Motor neuron (in vitro differentiated cells): ENCODE data around the gene DAPK3. TPM values are rescaled to one million over a fixed set of nuclear protein-coding genes. Genes with fewer than 3 reads are reported as not detected.
A peak's percentile ranks its signal among the peaks of the same experiment; 100 is the strongest.
"Not testable (repeated sequence)": the region's sequence is repeated elsewhere in the genome, so short reads cannot be mapped to it uniquely, and the experiment has no call there.

Source experiments
- ATAC-seq, 8 experiments: fragments of 200-7000 bp; cut with Tn5 transposase; replicated peaks in 6 of 8; 2 replicates each; pipeline ENCODE4 v1.8.0; 2021; ENCODE audit warnings: mild to moderate bottlenecking in 8 of 8, moderate library complexity in 8 of 8
- H3K27ac ChIP-seq, 2 donors: fragments of 250-450 bp; sonication (Bioruptor Pico); 2 replicates each; pipeline ENCODE4 v1.9.0; 2021; ENCODE audit warnings: antibody characterized with exemption in 2 of 2, mild to moderate bottlenecking in 2 of 2, moderate library complexity in 1 of 2
- H3K4me1 ChIP-seq, 2 donors: fragments of 250-450 bp; sonication (Bioruptor Pico); replicated peaks in 1 of 2; 2 replicates each; pipeline ENCODE4 v1.6.1; 2021; ENCODE audit warnings: antibody characterized with exemption in 2 of 2, mild to moderate bottlenecking in 2 of 2, moderate library complexity in 1 of 2
- H3K4me3 ChIP-seq, 5 donors: fragments of 250-450 bp; sonication (Bioruptor Pico); 2 replicates each; pipeline ENCODE4 v1.9.0; 2021; ENCODE audit warnings: antibody characterized with exemption in 5 of 5, mild to moderate bottlenecking in 5 of 5, moderate library complexity in 4 of 5
- WGBS, 10 experiments: fragments of 450-650 bp; shearing (Covaris generic); methylation state at CpG; one replicate each; pipeline ENCODE4 v1.0.0; 2022; 5-methylcytosine and 5-hydroxymethylcytosine counted together
- in situ Hi-C, 9 experiments: fragments of 400-800 bp; cut with MboI; loops; one replicate each; pipeline ENCODE4 v1.15.0; 2021; ENCODE audit warnings: low sequenced_read_pairs in 9 of 9, low pct_unique_long_range_greater_than_20kb in 2 of 9; ENCODE audit not compliant: unreplicated experiment in 9 of 9
- total RNA-seq, 8 experiments: library from RNA; unstranded; fragments of 300-600 nt; gene quantifications; 2 replicates each; pipeline versions ENCODE4 v1.2.3 to v1.2.4, GENCODE V29; 2022

Gene DAPK3
- total RNA-seq, 8 experiments from 2014 or later, result 42.4 to 63.4 (median 50.8) TPM

DNA sequence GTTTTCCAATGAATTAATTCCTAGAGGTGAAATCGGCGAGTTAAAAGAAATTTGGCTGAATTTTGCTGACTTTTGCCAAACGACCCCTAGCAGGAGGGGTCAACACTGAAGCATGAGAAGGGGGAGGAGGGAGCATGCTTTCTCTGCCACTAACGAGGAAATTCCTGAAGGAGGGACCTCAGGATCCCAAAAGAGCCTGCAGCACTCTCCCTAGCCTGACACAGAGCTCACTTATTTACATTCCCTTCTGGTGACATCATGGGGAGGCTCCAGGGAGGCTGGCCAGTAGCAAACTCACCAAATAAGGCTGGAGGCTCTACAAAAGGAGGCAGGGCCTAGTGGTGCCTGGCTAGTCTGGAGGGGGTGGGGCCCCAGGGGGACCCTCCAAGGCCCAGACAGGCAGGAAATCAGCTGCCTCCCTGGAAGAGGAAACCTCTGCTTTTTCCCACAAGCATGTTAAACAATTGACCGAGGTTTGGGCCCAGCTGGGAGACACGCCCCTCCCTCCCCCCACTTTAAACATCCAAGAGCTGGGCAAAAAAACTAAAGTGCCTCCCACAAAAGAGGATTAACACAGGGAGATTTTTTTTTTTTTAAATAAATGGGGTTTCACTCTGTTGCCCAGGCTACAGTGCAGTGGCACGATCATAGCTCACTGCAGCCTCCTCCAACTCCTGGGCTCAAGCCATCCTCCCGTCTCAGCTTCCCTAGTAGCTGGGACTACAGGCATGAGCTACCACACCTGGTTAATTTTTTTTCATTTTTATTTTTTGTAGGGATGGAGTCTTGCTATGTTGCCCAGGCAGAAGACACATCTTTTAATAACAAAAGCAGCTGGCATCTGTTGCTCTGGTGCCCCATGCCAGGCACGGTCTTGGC, 2.1 kb downstream of the DAPK3 start:
- peak overlapping the region; percentile 81 to 95 (median 86) for H3K4me3 ChIP-seq
- ATAC-seq, result peak; percentile 41 to 62 (median 54)
- H3K4me1 ChIP-seq, result peaks cover 18 to 21% of the 10 kb centered on the region in 2 donors
- peak overlapping the region; percentile 75 to 94 for H3K27ac ChIP-seq
- in situ Hi-C loops, result no loop called here
- WGBS, 10 experiments, result 0 to 66% (median 18%) methylated on average over 1 to 5 of the region's 9 CpGs; no CpG with 5 or more reads in 4 of the 10 experiments

DNA sequence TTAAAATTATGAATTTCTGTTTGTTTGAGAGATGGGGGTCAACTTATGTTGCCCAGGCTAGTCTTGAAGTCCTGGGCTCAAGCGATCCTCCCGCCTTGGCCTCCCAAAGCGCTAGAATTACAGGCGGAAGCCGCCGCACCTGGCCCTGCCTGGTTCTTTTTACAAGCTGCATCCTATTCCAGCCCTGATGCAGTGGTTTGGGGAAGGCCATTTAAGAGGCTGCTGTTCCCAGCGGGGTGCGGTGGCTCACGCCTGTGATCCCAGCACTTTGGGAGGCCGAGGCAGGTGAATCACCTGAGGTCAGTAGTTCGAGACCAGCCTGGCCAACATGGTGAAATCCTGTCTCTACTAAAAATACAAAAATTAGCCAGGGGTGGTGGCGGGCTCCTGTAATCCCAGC, 2.9 kb downstream of the DAPK3 start:
- H3K4me3 ChIP-seq, ATAC-seq, in situ Hi-C loops: not testable (repeated sequence)
- peak overlapping the region; percentile 41 to 75 for H3K27ac ChIP-seq
- peaks cover 18 to 21% of the 10 kb centered on the region in 2 donors for H3K4me1 ChIP-seq
- 55 to 100% (median 93%) methylated on average over 1 to 5 of the region's 12 CpGs; no CpG with 5 or more reads in 4 of the 10 experiments for WGBS, 10 experiments

DNA sequence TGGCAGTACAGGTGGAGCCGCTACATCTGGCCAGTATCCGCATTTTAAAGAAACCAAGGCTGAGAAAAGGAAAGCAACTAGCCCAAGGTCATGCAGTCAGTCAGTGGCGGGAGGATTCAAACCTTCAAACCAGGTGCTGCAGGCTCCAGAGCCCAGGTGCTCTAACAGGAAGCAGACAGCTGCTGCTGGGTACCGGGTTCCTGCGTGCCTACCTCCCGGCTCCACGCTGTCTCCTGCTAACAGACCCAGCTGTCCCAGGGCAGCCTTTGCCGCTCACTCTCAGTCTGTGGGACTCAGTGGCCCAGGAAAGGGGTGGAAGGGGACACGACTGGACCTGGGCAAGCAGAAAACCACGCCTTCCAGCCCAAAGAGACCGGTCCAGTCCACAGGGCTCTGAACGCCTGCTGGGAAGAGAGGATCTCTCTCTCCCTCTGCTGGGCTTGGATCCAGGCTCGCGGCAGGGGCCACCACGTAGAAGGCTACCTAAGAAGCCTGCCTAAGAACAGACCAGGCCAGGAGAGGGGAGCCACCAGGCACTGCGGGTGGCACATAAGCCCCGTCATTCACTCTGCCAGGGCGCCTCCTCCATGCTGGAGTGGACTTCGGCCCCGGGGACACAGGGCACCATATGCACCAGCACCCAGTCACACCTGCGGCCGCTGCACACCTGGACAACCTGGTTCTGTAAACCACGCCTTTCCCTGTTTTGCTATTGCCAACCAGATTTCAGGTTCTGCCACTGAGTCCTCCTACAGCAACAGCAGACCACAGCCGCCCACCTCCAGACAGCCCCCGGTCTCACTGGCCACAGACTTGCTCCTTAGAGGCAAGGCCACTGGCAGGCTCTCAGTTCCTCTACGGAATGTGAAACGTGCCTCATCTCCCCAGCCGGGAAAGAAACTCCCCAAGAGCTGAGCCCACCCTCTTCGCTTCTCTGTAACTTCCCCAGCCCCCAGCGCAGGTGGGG, 4.6 kb downstream of the DAPK3 start:
- no peak overlapping the region for H3K27ac ChIP-seq
- H3K4me1 ChIP-seq, result peaks cover 14 to 17% of the 10 kb centered on the region in 2 donors
- WGBS, 10 experiments, result 74 to 100% (median 87%) methylated on average over 1 to 13 of the region's 30 CpGs; no CpG with 5 or more reads in 4 of the 10 experiments
- in situ Hi-C loops, result no loop called here
- ATAC-seq, result no peak
- H3K4me3 ChIP-seq, result no peak overlapping the region

DNA sequence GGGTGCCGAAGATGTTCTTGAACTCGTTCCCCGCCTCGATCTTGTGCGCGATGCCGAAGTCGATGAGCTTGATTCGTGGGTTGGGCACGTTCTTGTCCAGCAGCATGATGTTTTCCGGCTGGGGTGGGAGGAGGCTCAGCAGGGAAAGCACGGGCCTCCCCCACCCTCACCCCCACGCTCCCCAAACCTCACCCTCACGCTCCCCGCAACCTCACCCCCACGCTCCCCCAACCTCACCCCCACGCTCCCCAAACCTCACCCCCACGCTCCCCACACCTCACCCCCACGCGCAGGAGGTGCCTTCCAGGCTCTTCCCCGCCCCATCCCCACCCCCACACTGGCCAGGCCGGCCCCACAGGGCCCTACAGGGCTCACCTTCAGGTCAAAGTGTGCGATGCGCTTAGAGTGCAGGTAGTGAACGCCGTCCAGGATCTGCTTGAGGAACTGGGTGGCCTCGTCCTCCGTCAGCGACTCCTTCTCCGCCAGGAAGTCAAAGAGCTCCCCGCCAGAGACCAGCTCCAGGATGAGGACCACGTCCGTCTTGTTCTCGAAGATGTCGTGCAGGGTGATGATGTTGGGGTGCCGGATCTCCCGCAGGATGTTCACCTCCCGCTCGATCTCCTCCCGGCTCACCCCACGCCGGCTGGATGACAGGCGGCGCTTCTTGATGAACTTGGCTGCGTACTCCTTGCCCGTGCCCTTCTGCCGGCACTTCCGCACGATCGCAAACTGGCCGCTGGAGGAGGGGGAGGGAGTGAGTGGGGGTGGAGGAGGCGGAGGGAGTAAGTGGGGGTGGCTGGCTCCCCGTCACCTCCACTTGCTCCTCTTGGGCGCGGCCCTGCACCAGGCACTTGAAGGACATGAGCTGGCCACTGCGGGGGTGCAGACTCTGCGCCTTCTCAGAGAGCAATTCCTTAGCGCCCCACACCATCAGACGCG, 6.4 kb downstream of the DAPK3 start:
- Histone ChIP-seq H3K4me3 (no peak overlapping the region), H3K27ac (peak overlapping the region in 1 of 2 donors; percentile 23), H3K4me1 (peaks cover 8 to 12% of the 10 kb centered on the region in 2 donors)
- ATAC-seq, result no peak
- WGBS, 10 experiments, result 92 to 95% methylated on average over 13 to 17 of the region's 60 CpGs; no CpG with 5 or more reads in 8 of the 10 experiments
- in situ Hi-C loops, result no loop called here

DNA sequence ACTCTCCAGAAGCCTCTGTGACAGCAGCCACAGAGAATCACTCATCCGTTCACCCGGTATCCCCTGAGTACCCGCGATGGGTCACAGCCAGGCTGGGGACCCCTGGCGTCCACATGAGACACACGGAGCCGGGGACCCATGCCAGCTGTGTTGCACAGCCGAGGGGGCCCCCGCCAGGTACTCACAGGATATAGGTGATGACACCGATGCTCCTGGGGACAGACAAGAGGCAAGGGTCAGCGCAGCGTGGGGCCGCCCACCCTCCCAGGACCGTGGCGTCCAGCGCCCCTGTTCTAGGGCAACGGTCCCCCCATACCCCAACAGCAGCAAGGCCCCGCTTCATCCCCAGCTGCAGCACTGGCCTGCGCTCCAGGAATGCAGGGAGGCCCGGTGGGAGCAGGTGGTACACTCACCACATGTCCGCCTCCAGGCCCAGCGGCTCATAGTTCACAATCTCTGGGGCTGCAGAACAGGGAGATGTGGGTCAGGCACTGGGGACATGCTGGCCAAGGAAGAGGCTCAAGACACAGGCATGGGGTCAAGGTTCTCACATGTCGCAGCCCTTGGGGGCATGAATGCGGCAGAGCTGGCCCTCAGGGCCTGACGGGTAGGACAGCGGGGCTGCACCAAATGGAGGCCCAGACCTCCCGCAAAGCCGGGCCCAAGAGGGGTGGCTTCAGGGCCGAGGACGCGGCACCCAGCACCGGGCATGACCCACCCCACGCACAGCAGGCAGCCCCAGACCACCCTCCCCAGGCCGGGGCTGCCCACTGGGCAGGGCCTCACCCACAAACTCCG, 7.2 kb downstream of the DAPK3 start:
- Histone ChIP-seq H3K27ac (peak overlapping the region in 1 of 2 donors; percentile 23), H3K4me3 (no peak overlapping the region), H3K4me1 (peaks cover 0 to 3% of the 10 kb centered on the region in 2 donors)
- 87% methylated on average over 3 of the region's 35 CpGs; no CpG with 5 or more reads in 9 of the 10 experiments for WGBS, 10 experiments
- ATAC-seq, result peak in 2 of 8 experiments; percentile 4 to 11
- in situ Hi-C loops, result no loop called here

DNA sequence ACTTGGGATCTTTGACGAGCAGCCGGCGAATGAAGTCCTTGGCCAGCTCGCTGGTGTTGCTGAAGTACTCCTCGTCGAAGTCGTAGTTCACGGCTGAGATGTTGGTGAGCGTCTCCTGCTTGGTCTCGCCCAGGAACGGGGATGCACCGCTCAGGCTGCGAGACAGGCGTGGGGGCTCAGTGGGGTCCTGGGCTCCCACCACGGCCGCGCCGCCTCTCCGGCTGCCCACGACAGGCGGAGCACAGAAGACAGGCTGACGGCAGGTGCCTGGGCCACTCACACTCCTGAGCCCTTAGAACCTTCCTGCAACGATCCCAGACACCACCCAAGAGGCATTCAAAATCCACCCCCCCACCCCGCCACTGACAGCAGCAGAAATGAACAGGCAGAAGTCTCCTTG, 9.9 kb downstream of the DAPK3 start:
- in situ Hi-C loops, result no loop called here
- Histone ChIP-seq H3K4me1 (no peaks in the 10 kb centered on the region), H3K27ac (no peak overlapping the region), H3K4me3 (no peak overlapping the region)
- ATAC-seq, result no peak
- 80 to 100% (median 100%) methylated on average over 1 to 2 of the region's 24 CpGs; no CpG with 5 or more reads in 7 of the 10 experiments for WGBS, 10 experiments

DNA sequence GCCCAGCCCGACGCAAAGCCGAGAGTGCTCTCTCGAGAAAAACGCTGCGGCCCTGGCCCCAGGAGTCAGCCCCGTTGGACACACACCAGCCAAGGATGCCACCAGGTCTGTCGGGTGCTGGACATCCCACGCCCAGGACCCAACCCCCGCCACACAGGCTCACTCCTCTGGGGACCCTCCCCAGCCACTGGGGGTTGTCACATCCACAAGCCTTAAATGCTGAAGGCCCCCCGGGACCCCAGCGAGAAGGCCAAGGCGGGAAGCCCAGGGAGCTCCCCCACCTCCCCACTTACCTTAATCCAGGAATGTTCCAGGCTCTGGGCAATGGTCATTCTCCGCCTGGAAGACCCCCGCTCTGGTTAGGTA, 11.2 kb downstream of the DAPK3 start:
- Histone ChIP-seq H3K4me1 (no peaks in the 10 kb centered on the region), H3K4me3 (no peak overlapping the region), H3K27ac (no peak overlapping the region)
- ATAC-seq, result peak in 3 of 8 experiments; percentile 1 to 15 (median 11)
- in situ Hi-C loops, result no loop called here
- WGBS, 10 experiments, result 92% methylated on average over 2 of the region's 15 CpGs; no CpG with 5 or more reads in 9 of the 10 experiments

DNA sequence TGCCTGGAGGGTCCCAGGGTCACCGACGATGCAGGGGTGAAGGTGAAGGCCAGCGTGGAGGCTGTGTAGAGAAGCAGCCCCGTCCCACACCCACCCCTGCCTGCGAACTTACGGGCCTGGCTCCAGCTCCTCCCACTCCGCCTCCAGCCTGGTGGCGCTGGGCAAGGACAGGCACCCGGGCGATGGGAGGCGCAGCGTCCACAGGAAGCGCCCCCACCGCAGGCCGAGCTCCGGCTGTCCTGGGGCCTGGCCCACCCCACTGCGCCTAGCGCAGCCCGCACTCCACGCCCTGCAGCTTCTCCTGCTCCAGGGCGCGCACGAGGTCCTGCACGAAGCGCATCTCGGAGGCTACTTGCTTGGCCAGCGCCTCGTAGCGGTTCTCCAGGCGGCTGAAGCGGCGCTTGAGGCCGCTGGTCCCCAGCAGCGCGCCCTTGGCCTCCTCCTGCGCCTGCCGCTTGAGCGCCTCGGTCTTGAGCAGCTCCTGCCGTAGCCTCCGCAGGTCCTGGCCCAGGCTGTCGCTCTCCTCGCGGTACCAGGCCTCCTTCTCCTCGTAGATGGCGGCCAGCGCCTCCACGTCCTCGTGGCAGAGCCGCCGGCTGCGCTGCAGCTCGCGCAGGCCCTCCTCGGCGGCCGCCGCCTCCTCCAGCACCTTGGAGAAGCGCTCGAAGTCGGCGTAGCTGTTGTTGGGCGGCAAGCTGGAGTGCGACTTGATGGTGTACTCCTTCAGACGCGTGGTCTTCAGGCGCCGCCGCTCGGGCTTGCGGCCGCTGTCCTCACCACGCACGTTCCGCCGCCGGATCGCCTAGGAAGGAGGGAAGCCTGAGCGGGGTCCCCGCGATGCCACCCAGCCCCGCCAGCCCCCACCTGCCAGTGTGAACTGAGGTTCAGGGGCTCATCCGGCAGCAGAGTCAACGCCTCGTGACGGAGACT, 11.8 kb downstream of the DAPK3 start:
- ATAC-seq, result peak in 5 of 8 experiments; percentile 4 to 26 (median 20)
- 80 to 100% (median 98%) methylated on average over 1 to 16 of the region's 86 CpGs; no CpG with 5 or more reads in 6 of the 10 experiments for WGBS, 10 experiments
- no peaks in the 10 kb centered on the region for H3K4me1 ChIP-seq
- no peak overlapping the region for H3K4me3 ChIP-seq
- in situ Hi-C loops, result no loop called here
- no peak overlapping the region for H3K27ac ChIP-seq

DNA sequence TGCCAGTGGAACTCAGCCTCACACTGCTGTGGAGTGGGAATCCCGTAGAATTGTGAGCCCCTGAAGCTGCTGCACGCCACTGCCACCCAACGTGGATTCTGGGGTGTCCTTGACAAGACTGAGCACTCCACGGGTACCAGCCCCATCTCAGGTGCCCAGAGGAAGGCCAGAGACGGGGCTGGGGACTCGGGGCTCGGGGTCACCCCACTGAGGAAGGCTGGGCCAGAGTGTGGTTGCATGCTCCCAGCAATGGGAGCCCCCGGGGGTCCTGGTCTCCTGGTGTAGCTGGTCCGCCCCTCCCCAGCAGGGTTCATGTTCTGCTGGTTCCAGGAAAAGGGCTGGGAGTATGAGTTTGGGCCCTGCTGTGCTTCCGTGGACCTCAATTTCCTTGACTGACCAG, 15.2 kb downstream of the DAPK3 start:
- H3K4me3 ChIP-seq, result no peak overlapping the region
- ATAC-seq, result no peak
- WGBS, 10 experiments, result 83 to 100% methylated on average over 1 of the region's 10 CpGs; no CpG with 5 or more reads in 8 of the 10 experiments
- no peak overlapping the region for H3K27ac ChIP-seq
- in situ Hi-C loops, result no loop called here
- H3K4me1 ChIP-seq, result peaks cover 0 to 6% of the 10 kb centered on the region in 2 donors

DNA sequence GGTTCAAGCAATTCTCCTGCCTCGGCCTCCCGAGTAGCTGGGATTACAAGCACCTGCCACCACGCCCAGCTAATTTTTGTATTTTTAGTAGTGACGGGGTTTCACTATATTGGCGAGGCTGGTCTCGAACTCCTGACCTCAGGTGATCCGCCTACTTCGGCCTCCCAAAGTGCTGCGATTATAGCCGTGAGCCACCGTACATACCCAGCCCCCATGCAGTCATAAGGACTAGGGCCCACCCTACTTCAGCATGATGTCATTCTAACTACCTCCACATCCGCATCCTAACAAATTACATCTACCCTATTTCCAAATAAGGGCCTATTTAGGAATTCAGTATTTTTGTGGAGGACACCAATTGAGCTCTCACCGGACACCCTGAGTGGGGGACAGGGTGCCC, 15.6 kb downstream of the DAPK3 start:
- H3K4me1 ChIP-seq, in situ Hi-C loops: not testable (repeated sequence)

DNA sequence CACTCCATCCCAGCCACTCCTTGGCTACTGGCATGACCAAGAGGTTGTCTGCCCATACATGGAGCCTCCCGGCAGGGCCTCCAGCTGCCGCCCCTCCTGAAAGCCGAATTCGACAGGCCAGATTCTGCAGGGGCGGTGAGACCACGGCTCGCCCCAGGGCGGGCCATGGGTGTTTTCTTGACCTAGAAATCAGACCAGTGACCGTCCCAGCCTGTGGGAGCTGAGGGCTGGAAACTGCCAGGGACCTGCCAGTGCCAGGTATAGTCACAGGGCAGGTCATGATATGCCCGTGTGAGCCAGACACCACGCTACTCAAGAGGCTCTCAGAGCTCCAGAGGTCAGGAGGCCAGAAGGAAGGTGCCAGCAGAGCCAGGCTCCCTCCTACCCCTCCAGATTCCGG, 16.8 kb downstream of the DAPK3 start:
- H3K27ac ChIP-seq, result no peak overlapping the region
- in situ Hi-C loops, result no loop called here
- no peak overlapping the region for H3K4me3 ChIP-seq
- H3K4me1 ChIP-seq, result peaks cover 0 to 6% of the 10 kb centered on the region in 2 donors
- WGBS, 10 experiments, result 80 to 86% (median 85%) methylated on average over 1 to 9 of the region's 12 CpGs; no CpG with 5 or more reads in 7 of the 10 experiments
- no peak for ATAC-seq

More for the DNA sequence above, 15.6 kb downstream of the DAPK3 start:
- H3K4me3 ChIP-seq, H3K27ac ChIP-seq, ATAC-seq: not testable (repeated sequence)
- WGBS, 10 experiments, result 57 to 96% (median 86%) methylated on average over 1 to 12 of the region's 13 CpGs; no CpG with 5 or more reads in 3 of the 10 experiments
